GM19239 (cell line): ENCODE results near the gene CLEC4C.
"Not testable (repeated sequence)": the region's sequence is repeated elsewhere in the genome, so short reads cannot be mapped to it uniquely, and the experiment has no call there.

Experiments used
- DNase-seq: peaks from one replicate; pipeline ENCODE4 v3.0.0; 2011; ENCODE audit warnings: low spot score; ENCODE audit not compliant: insufficient read length
- FAIRE-seq: peaks from 2 replicates; lab custom pipeline; 2011; peaks lifted over from hg19 to GRCh38; lab: Jason Lieb, UNC

The CLEC4C gene

GRCh38 chr12:7730984-7731383, 16.2 kb downstream of the CLEC4C start:
- not testable (repeated sequence) for FAIRE-seq

GRCh38 chr12:7729746-7730145, 17.4 kb downstream of the CLEC4C start:
- FAIRE-seq (no peak), DNase-seq (no peak)

More at GRCh38 chr12:7730984-7731383, 16.2 kb downstream of the CLEC4C start:
- not testable (repeated sequence) for DNase-seq

DNA sequence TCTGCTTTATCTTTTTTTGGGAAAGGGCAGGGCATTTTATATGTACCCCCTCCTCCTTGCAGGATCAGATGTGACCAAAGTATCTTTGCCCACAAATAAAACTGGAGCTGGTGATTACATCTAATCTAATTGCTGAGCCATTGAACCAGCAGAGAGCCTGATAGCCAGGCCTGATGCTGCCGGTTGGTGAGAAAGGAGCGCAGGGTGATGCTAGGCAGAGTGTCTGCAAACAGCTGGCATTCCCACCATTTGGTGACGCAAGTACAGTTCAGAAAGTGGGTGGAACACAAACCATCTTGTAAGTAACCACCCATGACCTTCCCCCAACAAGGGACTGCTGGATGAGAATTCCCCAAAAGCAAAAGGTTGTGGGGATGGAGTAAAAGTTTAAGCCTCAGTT, 23.2 kb downstream of the CLEC4C start:
- DNase-seq, result no peak
- FAIRE-seq, result no peak

DNA sequence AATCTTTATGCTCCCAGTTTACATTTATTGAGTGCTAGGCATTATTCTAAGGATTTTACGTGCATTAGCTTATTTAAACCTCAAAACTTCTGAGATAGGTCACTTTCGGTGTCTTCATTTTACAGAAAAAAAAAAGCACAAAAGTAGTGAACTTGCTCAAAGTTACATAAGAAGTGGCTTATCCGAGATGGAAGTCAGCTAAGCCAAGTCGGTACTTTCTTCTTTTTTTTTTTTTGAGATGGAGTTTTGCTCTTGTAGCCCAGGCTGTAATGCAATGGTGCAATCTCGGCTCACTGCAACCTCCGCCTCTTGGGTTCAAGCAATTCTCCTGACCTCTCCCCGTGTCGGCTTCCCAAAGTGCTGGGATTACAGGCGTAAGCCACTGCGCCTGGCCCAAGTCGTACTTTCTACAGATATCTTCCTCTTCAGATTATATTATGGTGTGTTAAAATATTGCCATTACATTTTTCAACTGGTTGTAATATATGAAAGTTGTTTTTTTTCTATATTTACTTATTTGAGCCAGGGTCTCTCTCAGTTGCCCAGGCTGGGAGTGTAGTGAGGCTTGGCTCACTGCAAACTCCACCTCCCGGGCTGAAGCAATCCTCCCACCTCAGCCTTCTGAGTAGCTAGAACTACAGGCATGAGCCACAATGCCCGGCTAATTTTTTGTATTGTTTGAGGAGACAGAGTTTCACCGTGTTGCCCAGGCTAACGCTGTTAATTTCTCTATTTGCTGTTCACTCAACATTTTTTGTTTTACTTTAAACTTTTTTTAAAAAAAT, 27.0 kb downstream of the CLEC4C start:
- FAIRE-seq, result no peak
- DNase-seq, result no peak

- FAIRE-seq (no peak), DNase-seq (no peak)
Measured at GRCh38 chr12:7716381-7716780, 30.8 kb downstream of the CLEC4C start.

- FAIRE-seq (no peak), DNase-seq (no peak)
Measured at GRCh38 chr12:7712841-7713442, 34.2 kb downstream of the CLEC4C start.

GRCh38 chr12:7711133-7711532, 36.0 kb downstream of the CLEC4C start, which contains the start of gene DPPA3:
Gene DPPA3 (plus strand): TSS chr12:7711433. CDS start chr12:7711571, 138 bp downstream.
- FAIRE-seq (no peak), DNase-seq (no peak)

DNA sequence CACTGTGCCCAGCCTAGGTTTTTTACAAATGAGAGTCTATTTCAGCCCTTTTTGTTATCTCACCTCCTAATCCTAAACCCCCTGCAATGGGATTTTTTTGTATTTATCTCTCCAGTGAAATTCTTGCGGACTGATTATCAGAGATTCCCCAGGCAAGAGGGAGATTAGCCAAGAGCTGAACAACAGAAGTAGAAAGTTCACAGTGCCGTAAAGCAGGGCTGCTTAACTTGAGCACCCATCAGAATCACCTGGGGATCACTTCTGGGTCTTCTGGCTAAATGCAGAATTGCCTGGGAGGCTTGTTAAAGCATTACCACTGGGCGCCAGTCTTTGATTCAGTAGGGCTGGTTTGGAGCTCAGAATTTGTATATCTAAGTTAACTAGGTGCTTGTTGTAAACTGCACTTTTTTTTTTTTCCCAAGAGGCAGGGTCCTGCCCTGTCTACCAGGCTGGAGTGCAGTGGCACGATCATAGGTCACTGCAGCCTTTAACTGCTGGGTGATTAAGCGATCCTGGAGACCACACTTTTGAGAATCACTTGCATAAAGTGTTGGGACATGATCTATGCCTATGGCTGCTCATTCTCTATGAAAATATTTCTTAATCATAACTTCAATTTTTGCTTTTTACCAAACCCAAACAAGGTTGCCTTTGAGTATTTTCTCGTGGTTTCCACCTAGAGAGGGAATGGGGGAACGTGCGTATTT, 37.1 kb downstream of the CLEC4C start:
- no peak for DNase-seq
- FAIRE-seq, result no peak

- no peak for FAIRE-seq
Measured at GRCh38 chr12:7705846-7706245, 41.3 kb downstream of the CLEC4C start.

DNA sequence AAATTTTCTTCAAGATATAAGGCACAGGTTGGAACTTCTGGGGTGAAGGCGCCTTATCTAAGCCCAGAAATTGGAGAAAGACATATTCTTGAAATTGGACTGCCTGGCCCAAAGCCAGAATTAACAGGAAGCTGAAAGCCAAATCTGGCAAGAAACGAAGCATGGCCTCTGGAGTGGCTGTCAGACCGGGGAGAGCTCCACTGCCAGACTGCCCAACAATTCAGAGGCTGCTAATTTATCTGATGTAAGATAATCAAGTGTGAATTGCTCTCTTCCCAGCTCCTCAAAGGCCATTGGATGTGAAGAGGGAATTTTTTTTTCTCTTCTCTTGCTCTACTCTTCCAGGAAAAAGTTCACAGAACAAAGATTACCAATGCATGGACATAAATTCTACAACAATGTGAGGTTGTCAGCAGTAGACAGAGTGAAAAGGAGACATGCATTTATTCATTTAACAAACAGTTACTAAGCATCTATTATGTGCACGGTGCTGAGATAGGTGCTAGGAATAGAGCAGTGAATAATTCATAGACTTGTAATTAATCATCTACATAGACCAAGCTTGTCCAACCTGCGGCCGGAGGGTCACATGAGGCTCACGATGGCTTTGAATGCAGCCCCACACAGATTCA, 51.5 kb downstream of the CLEC4C start, which contains the start of gene GDF3:
GDF3 (minus strand) TSS at position 210 of the 632 bp plus-strand sequence; CDS start at position 163, 47 bp downstream.
- DNase-seq (no peak), FAIRE-seq (no peak)

More at GRCh38 chr12:7705846-7706245, 41.3 kb downstream of the CLEC4C start:
- no peak for DNase-seq

- FAIRE-seq, result no peak
Measured at GRCh38 chr12:7695237-7695560, 52.0 kb downstream of the CLEC4C start.

GRCh38 chr12:7694556-7695236, 52.5 kb downstream of the CLEC4C start:
- no peak for DNase-seq
- no peak for FAIRE-seq

More at GRCh38 chr12:7695237-7695560, 52.0 kb downstream of the CLEC4C start:
- DNase-seq, result no peak

DNA sequence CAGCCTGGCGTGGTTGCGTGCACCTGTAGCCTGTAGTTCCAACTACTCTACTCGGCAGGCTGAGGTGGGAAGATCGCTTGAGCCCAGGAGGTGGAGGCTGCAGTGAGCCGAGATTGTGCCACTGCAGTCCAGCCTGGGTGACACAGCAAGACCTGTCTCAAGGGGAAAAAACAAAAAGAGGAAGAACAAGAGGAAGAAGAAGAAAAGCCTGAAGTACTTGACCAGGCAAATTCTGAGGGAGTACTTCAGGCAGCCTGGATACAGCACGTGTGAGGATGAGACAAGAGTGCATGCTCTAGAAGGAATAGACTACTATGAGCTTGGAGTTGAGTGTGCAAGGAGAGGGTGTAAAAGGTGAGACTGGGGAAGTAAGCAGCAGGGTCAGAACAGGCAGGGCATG, 53.4 kb downstream of the CLEC4C start:
- DNase-seq (no peak), FAIRE-seq (no peak)

DNA sequence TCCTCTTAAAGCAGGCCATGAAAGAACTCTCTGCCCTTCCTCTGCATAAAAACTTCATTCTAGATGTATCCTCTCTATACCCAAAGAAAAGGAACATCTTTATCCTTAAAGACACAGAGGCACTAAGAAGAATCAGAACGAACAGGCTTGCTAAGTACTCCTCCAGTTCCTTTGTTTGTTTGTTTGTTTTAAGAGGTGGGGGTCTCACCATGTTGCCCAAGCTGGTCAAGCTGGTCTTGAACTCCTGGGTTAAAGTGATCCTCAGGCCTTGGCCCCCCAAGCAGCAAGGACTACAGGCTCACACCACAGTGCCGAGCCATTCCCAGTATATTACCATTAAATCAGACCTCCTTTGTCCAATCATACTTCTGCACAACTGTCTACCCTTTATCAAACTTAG, 65.6 kb downstream of the CLEC4C start:
- FAIRE-seq (no peak), DNase-seq (no peak)
